Measurements from ENCODE around the gene HGS.
A peak's percentile ranks its signal among the peaks of the same experiment; 100 is the strongest.

DNA sequence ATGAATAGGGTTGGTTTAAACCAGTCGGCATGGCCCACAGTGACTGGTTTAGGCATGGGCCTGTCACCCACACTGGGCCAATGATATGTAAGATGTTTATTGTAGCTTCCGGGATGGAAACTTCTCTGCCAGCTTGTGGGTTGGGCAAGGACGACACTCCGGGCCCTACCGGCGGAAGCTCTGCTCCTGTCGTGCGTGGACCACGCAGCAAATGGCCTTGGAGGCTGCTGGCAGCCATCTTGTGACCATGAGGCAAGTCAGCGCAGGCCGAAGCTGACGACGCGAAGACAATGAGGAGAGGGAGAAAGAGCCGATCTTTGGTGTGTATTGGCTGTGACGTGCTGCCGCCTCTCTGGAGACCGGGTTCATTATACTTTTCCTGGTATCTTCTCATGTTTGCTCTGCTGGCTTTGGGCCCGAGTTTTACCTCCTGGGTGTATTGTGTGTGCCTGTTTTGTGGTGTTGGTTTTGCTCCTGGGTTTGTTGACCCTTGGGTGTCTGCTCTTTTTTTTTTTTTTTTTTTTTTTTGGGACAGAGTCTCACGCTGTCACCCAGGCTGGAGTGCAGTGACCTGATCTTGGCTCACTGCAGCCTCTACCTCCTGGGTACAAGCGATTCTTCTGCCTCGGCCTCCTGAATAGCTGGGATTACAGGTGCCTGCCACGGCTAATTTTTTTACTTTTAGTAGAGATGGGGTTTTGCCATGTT, 43.7 kb downstream of the HGS start:
- TF ChIP-seq CTBP1 (IDR thresholded peaks at IDR 0.05; ENCODE audit: borderline replicate concordance), result no peak
- no peak for TF ChIP-seq ARNT (IDR thresholded peaks at IDR 0.05)
- TF ChIP-seq SUZ12 (IDR thresholded peaks at IDR 0.05), result no peak
- TF ChIP-seq FOXA1 (IDR thresholded peaks at IDR 0.05), result no peak
- no peak for TF ChIP-seq ELF4 (IDR thresholded peaks at IDR 0.05)
- no peak for TF ChIP-seq HDGF (IDR thresholded peaks at IDR 0.05; ENCODE audit: borderline replicate concordance)
- TF ChIP-seq, protein P1, sequence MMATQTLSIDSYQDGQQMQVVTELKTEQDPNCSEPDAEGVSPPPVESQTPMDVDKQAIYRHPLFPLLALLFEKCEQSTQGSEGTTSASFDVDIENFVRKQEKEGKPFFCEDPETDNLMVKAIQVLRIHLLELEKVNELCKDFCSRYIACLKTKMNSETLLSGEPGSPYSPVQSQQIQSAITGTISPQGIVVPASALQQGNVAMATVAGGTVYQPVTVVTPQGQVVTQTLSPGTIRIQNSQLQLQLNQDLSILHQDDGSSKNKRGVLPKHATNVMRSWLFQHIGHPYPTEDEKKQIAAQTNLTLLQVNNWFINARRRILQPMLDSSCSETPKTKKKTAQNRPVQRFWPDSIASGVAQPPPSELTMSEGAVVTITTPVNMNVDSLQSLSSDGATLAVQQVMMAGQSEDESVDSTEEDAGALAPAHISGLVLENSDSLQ (IDR thresholded peaks at IDR 0.05), result peak; percentile 85
- TF ChIP-seq L3MBTL2 (conservative IDR thresholded peaks at IDR 0.05), result no peak
